ENCODE results near the gene GRSF1. TPM values are rescaled to one million over a fixed set of nuclear protein-coding genes. Genes with fewer than 3 reads are reported as not detected.

The GRSF1 gene
- total RNA-seq, 2 experiments from 2014 or later, result 32.8 to 67.0 TPM

- H3K9me2 ChIP-seq (ENCODE audit: insufficient read depth, low read length), result no peaks in the 10 kb centered on the region
- no peaks in the 10 kb centered on the region for H4K20me1 ChIP-seq (ENCODE audit: insufficient read depth, low read length)
- TF ChIP-seq EZH2phosphoT487 (IDR thresholded peaks at IDR 0.05; ENCODE audit: borderline replicate concordance, low read depth, low read length) (no peak), CTCF (conservative IDR thresholded peaks at IDR 0.05; ENCODE audit: low read length) (no peak)
- POLR2A ChIA-PET, result no interaction called here
- no peaks in the 10 kb centered on the region for H3K79me2 ChIP-seq (ENCODE audit: insufficient read depth, low read depth, low read length)
- CTCF ChIA-PET (ENCODE audit: unreplicated experiment), result no interaction called here
- H2AFZ ChIP-seq (ENCODE audit: low read length), result no peak overlapping the region
- H3K4me3 ChIP-seq (ENCODE audit: low read depth, low read length, poor library complexity, severe bottlenecking), result no peak overlapping the region
- BruUV-seq (replicated peaks), result no TSS peak
- peaks cover 6% of the 10 kb centered on the region for H3K4me1 ChIP-seq (ENCODE audit: insufficient read depth, low read length, poor library complexity, severe bottlenecking)
- H3K9me3 ChIP-seq (ENCODE audit: low read length), result no peaks in the 10 kb centered on the region
- H3K36me3 ChIP-seq (ENCODE audit: insufficient read depth, low read length), result peaks cover 11% of the 10 kb centered on the region
- no peak overlapping the region for H3K27ac ChIP-seq (ENCODE audit: low read depth, low read length, poor library complexity, severe bottlenecking)
- intact Hi-C loops (cut with micrococcal nuclease; ENCODE audit: unreplicated experiment), result no loop called here
- no peak for DNase-seq (ENCODE audit: low spot score)
- H3K4me2 ChIP-seq (ENCODE audit: low read length), result no peak overlapping the region
Observed at GRCh38 chr4:70787496-70787895, 52.2 kb downstream of the GRSF1 start.

GRCh38 chr4:70783096-70783495 is 56.6 kb downstream of the GRSF1 start:
- H2AFZ ChIP-seq (ENCODE audit: low read length), result no peak overlapping the region
- peaks cover 3% of the 10 kb centered on the region for H3K36me3 ChIP-seq (ENCODE audit: insufficient read depth, low read length)
- no peaks in the 10 kb centered on the region for H3K9me3 ChIP-seq (ENCODE audit: low read length)
- H4K20me1 ChIP-seq (ENCODE audit: insufficient read depth, low read length), result no peaks in the 10 kb centered on the region
- H3K27ac ChIP-seq (ENCODE audit: low read depth, low read length, poor library complexity, severe bottlenecking), result no peak overlapping the region
- H3K79me2 ChIP-seq (ENCODE audit: insufficient read depth, low read depth, low read length), result no peaks in the 10 kb centered on the region
- H3K9me2 ChIP-seq (ENCODE audit: insufficient read depth, low read length), result no peaks in the 10 kb centered on the region
- BruUV-seq (replicated peaks), result no TSS peak
- no peaks in the 10 kb centered on the region for H3K4me1 ChIP-seq (ENCODE audit: insufficient read depth, low read length, poor library complexity, severe bottlenecking)
- H3K4me2 ChIP-seq (ENCODE audit: low read length), result no peak overlapping the region
- DNase-seq (ENCODE audit: low spot score), result no peak
- TF ChIP-seq EZH2phosphoT487 (IDR thresholded peaks at IDR 0.05; ENCODE audit: borderline replicate concordance, low read depth, low read length), result no peak
- TF ChIP-seq CTCF (conservative IDR thresholded peaks at IDR 0.05; ENCODE audit: low read length), result no peak
- ChIA-PET CTCF (ENCODE audit: unreplicated experiment) (no interaction called here), POLR2A (interaction anchor here (0.9 kb wide), 1 partner anchor 48 kb away, joined by 3 read pairs; no protein-coding TSS in a partner anchor)
- no peak overlapping the region for H3K4me3 ChIP-seq (ENCODE audit: low read depth, low read length, poor library complexity, severe bottlenecking)
- intact Hi-C loops (cut with micrococcal nuclease; ENCODE audit: unreplicated experiment), result no loop called here

GRCh38 chr4:70778888-70779422 is 60.7 kb downstream of the GRSF1 start:
- no peak for DNase-seq (ENCODE audit: low spot score)
- H3K9me2 ChIP-seq (ENCODE audit: insufficient read depth, low read length), result no peaks in the 10 kb centered on the region
- H3K4me2 ChIP-seq (ENCODE audit: low read length), result no peak overlapping the region
- no peaks in the 10 kb centered on the region for H3K9me3 ChIP-seq (ENCODE audit: low read length)
- peaks cover 4% of the 10 kb centered on the region for H3K4me1 ChIP-seq (ENCODE audit: insufficient read depth, low read length, poor library complexity, severe bottlenecking)
- H4K20me1 ChIP-seq (ENCODE audit: insufficient read depth, low read length), result no peaks in the 10 kb centered on the region
- H3K79me2 ChIP-seq (ENCODE audit: insufficient read depth, low read depth, low read length), result no peaks in the 10 kb centered on the region
- H3K27ac ChIP-seq (ENCODE audit: low read depth, low read length, poor library complexity, severe bottlenecking), result no peak overlapping the region
- no TSS peak for BruUV-seq (replicated peaks)
- ChIA-PET CTCF (ENCODE audit: unreplicated experiment) (no interaction called here), POLR2A (interaction anchor here (0.7 kb wide), 1 partner anchor 19 kb away, joined by 3 read pairs; no protein-coding TSS in a partner anchor)
- no peak overlapping the region for H3K4me3 ChIP-seq (ENCODE audit: low read depth, low read length, poor library complexity, severe bottlenecking)
- intact Hi-C loops (cut with micrococcal nuclease; ENCODE audit: unreplicated experiment), result no loop called here
- TF ChIP-seq EZH2phosphoT487 (IDR thresholded peaks at IDR 0.05; ENCODE audit: borderline replicate concordance, low read depth, low read length) (no peak), CTCF (conservative IDR thresholded peaks at IDR 0.05; ENCODE audit: low read length) (no peak)
- H3K36me3 ChIP-seq (ENCODE audit: insufficient read depth, low read length), result no peaks in the 10 kb centered on the region
- no peak overlapping the region for H2AFZ ChIP-seq (ENCODE audit: low read length)
